ENCODE results near the gene SUGP1.

Gene SUGP1

GRCh38 chr19:19232261-19232721, 88.0 kb downstream of the SUGP1 start:
- DNase-seq = peak in 26 of 56 donors; percentile 9 to 74 (median 40)

GRCh38 chr19:19230999-19231398, 89.3 kb downstream of the SUGP1 start:
- DNase-seq = no peak

GRCh38 chr19:19229701-19230100, 90.6 kb downstream of the SUGP1 start:
- DNase-seq = no peak

- no peak for DNase-seq
These were observed 93.1 kb downstream of the SUGP1 start for GRCh38 chr19:19227217-19227616.

DNA sequence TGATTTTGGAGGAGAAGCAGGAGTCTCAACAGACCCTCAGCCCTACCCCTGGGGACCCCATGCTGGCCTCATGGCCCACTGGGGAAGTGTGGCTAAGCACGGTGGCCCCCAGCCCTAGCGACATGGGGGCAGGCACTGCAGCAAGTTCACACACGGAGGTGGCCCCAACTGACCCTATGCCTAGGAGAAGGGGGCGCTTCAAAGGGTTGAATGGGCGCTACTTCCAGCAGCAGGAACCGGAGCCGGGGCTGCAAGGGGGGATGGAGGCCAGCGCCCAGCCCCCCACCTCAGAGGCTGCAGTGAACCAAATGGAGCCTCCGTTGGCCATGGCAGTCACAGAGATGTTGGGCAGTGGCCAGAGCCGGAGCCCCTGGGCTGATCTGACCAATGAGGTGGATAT, 93.6 kb downstream of the SUGP1 start:
- DNase-seq = no peak

- no peak for DNase-seq
These were observed 94.1 kb downstream of the SUGP1 start for GRCh38 chr19:19226204-19226603.
